CD4-positive, alpha-beta memory T cell (primary cell): ENCODE data around the gene IRS2. TPM values are rescaled to one million over a fixed set of nuclear protein-coding genes. Genes with fewer than 3 reads are reported as not detected.

Source experiments
- CTCF ChIA-PET: fragments of 350-600 bp; sonication (Branson Sonifier 250); formaldehyde crosslinking; loops from one replicate; lab custom pipeline; 2021; ENCODE audit warnings: inconsistent platforms; ENCODE audit not compliant: partially characterized antibody; lab: Charles Lee
- POLR2A ChIA-PET: fragments of 350-600 bp; sonication (Branson Sonifier 250); formaldehyde crosslinking; loops from one replicate; lab custom pipeline; 2021; ENCODE audit not compliant: partially characterized antibody; lab: Charles Lee
- DNase-seq, 5 donors: peaks; one replicate each; pipeline versions ENCODE4 v3.0.0 to v3.0.0-alpha.2; 2020 to 2022; ENCODE audit warnings: mixed read lengths in 1 of 5
- H3K27ac ChIP-seq: one replicate; pipeline ENCODE4 v1.7.0; 2013; ENCODE audit warnings: low read depth, low read length
- H3K27me3 ChIP-seq: 2 replicates; pipeline ENCODE4 v1.7.0; 2013; ENCODE audit warnings: mild to moderate bottlenecking, low read length, moderate library complexity; ENCODE audit not compliant: insufficient read depth
- H3K36me3 ChIP-seq: 2 replicates; pipeline ENCODE4 v1.7.0; 2013; ENCODE audit warnings: mild to moderate bottlenecking, low read length, moderate library complexity; ENCODE audit not compliant: insufficient read depth
- H3K4me1 ChIP-seq: 2 replicates; pipeline ENCODE4 v1.7.0; 2013; ENCODE audit warnings: mild to moderate bottlenecking, low read length, moderate library complexity; ENCODE audit not compliant: insufficient read depth
- H3K4me3 ChIP-seq, 2 donors: one replicate each; pipeline ENCODE4 v1.7.0; 2013; ENCODE audit warnings: low read length in 2 of 2, mild to moderate bottlenecking in 1 of 2
- H3K9me3 ChIP-seq, 2 donors: one replicate each; pipeline ENCODE4 v1.7.0; 2013; ENCODE audit warnings: low read length in 2 of 2, control low read depth in 1 of 2; ENCODE audit not compliant: control insufficient read depth in 1 of 2
- H3K27ac Mint-ChIP-seq, 7 donors: one replicate each; pipeline ENCODE4 v1.8.0; 2020 to 2021; ENCODE audit warnings: mixed read lengths in 7 of 7, mild to moderate bottlenecking in 6 of 7, inconsistent platforms in 3 of 7, moderate library complexity in 3 of 7
- H3K27me3 Mint-ChIP-seq, 2 donors: one replicate each; pipeline ENCODE4 v1.8.0; 2020 to 2021; ENCODE audit warnings: mixed read lengths in 2 of 2
- H3K36me3 Mint-ChIP-seq, 2 donors: one replicate each; pipeline ENCODE4 v1.8.0; 2020 to 2021; ENCODE audit warnings: mixed read lengths in 2 of 2, inconsistent platforms in 1 of 2, mild to moderate bottlenecking in 1 of 2
- H3K4me1 Mint-ChIP-seq, 4 donors: one replicate each; pipeline ENCODE4 v1.8.0; 2020 to 2021; ENCODE audit warnings: mixed read lengths in 4 of 4, mild to moderate bottlenecking in 1 of 4
- H3K4me3 Mint-ChIP-seq, 8 donors: one replicate each; pipeline ENCODE4 v1.8.0; 2020 to 2021; ENCODE audit warnings: mixed read lengths in 8 of 8, mild to moderate bottlenecking in 7 of 8, moderate library complexity in 6 of 8, inconsistent platforms in 3 of 8
- H3K9me3 Mint-ChIP-seq, 8 donors: one replicate each; pipeline ENCODE4 v1.8.0; 2020 to 2021; ENCODE audit warnings: mixed read lengths in 8 of 8, mild to moderate bottlenecking in 5 of 8, inconsistent platforms in 3 of 8, moderate library complexity in 1 of 8
- intact Hi-C: fragments of 100-400 bp; cut with micrococcal nuclease; formaldehyde crosslinking; loops from one replicate; pipeline ENCODE4 v1.15.1; 2023
- polyA plus RNA-seq, 2 donors: library from polyadenylated mRNA; unstranded; fragments of 300-500 nt; fragmentation: Illumina TruSeq; gene quantifications; one replicate each; pipeline ENCODE4 v1.2.3, GENCODE V29; 2021
- total RNA-seq, 2 experiments: library from RNA; stranded (reverse); gene quantifications; one replicate each; pipeline ENCODE4 v1.2.3, GENCODE V29; 2021

IRS2 gene
- total and polyA plus RNA-seq, 4 experiments from 2014 or later = 1.3 to 21.4 (median 12.2) TPM

DNA sequence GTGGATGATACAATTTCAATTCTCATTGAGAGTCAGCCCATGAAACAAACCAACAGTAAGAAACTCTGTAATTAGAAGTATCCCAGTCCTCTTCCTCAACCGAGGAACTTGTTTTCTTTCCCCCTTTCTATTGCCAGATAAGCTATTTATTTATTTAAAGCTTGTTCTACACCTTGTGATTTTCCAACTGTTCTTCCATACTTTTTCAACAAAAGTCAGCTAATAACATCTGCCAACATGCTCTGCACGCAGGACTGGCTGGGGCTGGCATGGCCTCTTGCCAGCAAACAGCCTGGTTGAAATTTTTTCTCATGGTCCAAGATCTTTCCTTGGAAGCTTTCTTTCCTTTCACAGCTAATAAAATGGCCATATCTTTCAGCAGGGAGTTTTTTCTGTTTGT, 2.9 kb upstream of the IRS2 start:
- CTCF ChIA-PET = interaction anchor here (0.8 to 2.9 kb wide), 6 partner anchors 9 to 828 kb away, joined by 3 to 19 read pairs (median 10); no protein-coding TSS in a partner anchor

DNA sequence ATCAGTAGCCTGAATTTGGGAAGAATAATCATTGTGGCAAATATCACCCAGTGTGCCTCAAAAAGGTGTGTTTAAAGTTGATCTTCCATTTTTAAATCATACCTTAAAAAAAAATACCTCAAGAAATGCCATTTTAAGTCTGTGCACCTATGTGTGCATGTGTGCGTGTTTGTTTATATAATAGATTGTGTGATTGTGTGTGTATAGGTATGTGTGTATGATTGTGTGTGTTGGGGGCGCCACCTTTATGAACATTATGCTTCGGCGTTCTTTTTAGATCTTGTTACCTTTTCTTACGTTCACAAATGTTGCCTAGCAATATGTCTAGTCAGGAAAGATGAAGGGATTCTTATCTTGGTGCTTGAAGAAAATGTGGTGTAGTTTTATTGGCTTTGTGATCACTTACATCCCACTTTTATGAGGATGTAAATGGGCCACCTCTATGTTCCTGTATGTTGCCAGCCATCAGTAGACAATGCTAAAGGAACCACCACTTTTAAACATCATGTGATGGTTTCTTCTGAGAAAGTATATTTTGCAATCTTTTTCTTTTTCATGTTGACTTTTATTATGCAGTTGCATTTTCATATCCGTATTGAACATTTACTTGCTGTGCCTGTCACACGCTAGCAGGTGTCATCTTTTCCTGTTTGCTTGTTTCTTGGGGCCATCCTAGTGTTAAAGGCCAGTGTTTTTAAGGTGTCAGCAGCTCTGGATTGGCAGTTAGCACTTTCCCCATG, 2.2 kb upstream of the IRS2 start:
- no peak overlapping the region for H3K4me3 ChIP-seq
- Mint-ChIP-seq H3K27ac (peak overlapping the region; percentile 14 to 75 (median 49)), H3K9me3 (no peaks in the 10 kb centered on the region), H3K36me3 (peaks cover 0 to 2% of the 10 kb centered on the region in 2 donors), H3K4me1 (peaks cover 11 to 28% (median 18%) of the 10 kb centered on the region in 4 donors), H3K4me3 (peak overlapping the region; percentile 5 to 72 (median 42)), H3K27me3 (peaks cover 3 to 4% of the 10 kb centered on the region in 2 donors)
- peaks cover 17% of the 10 kb centered on the region for H3K4me1 ChIP-seq
- intact Hi-C loops = loop anchor here (5.0 kb wide), 1 partner anchor 1129 kb away; the partner anchor contains the start of gene ANKRD10
- H3K36me3 ChIP-seq = no peaks in the 10 kb centered on the region
- DNase-seq = no peak
- no peak overlapping the region for H3K27ac ChIP-seq
- ChIA-PET CTCF (interaction anchor here (1.4 to 2.9 kb wide), 3 partner anchors 8 to 178 kb away, joined by 3 to 17 read pairs (median 17); no protein-coding TSS in a partner anchor), POLR2A (interaction anchor here (2.9 kb wide), 1 partner anchor 8 kb away, joined by 15 read pairs; no protein-coding TSS in a partner anchor)
- H3K27me3 ChIP-seq = no peaks in the 10 kb centered on the region
- no peaks in the 10 kb centered on the region for H3K9me3 ChIP-seq

More for the DNA sequence above, 2.9 kb upstream of the IRS2 start:
- H3K27me3 Mint-ChIP-seq = peaks cover 4 to 8% of the 10 kb centered on the region in 2 donors
- Histone ChIP-seq H3K4me1 (peaks cover 17% of the 10 kb centered on the region), H3K36me3 (no peaks in the 10 kb centered on the region), H3K9me3 (no peaks in the 10 kb centered on the region), H3K27me3 (no peaks in the 10 kb centered on the region), H3K4me3 (no peak overlapping the region), H3K27ac (no peak overlapping the region)
- peaks cover 0 to 2% of the 10 kb centered on the region in 2 donors for H3K36me3 Mint-ChIP-seq
- peak overlapping the region in 5 of 7 donors; percentile 14 to 75 (median 60) for H3K27ac Mint-ChIP-seq
- POLR2A ChIA-PET = interaction anchor here (2.9 kb wide), 1 partner anchor 9 kb away, joined by 15 read pairs; no protein-coding TSS in a partner anchor
- H3K4me3 Mint-ChIP-seq = peak overlapping the region in 1 of 8 donors; percentile 66
- no peak for DNase-seq
- H3K9me3 Mint-ChIP-seq = no peaks in the 10 kb centered on the region
- H3K4me1 Mint-ChIP-seq = peaks cover 11 to 28% (median 18%) of the 10 kb centered on the region in 4 donors
- intact Hi-C loops = loop anchor here (5.0 kb wide), 1 partner anchor 1128 kb away; the partner anchor contains the start of gene ANKRD10

- intact Hi-C loops = loop anchor here (2.0 to 5.0 kb wide), 3 partner anchors 927 to 1569 kb away; partner anchors contain the start of genes ABHD13 and ANKRD10
- Histone ChIP-seq H3K9me3 (no peaks in the 10 kb centered on the region), H3K27ac (peak overlapping the region; percentile 37), H3K27me3 (no peaks in the 10 kb centered on the region), H3K4me3 (peak overlapping the region; percentile 36 to 51), H3K4me1 (peaks cover 17% of the 10 kb centered on the region), H3K36me3 (no peaks in the 10 kb centered on the region)
- POLR2A ChIA-PET = interaction anchor here (1.0 kb wide), 1 partner anchor 872 kb away, joined by 3 read pairs; no protein-coding TSS in a partner anchor
- CTCF ChIA-PET = no interaction called here
- Mint-ChIP-seq H3K4me3 (peak overlapping the region; percentile 72 to 87 (median 80)), H3K9me3 (peaks cover 0 to 1% (median 0%) of the 10 kb centered on the region in 8 donors), H3K36me3 (peaks cover 0 to 3% of the 10 kb centered on the region in 2 donors), H3K27me3 (peaks cover 3% of the 10 kb centered on the region in 2 donors), H3K27ac (peak overlapping the region in 6 of 7 donors; percentile 14 to 88 (median 64)), H3K4me1 (peaks cover 11 to 28% (median 18%) of the 10 kb centered on the region in 4 donors)
- DNase-seq = peak in 3 of 5 donors; percentile 24 to 55 (median 34)
Measured at GRCh38 chr13:109787135-109787954, 962 bp upstream of the IRS2 start.

DNA sequence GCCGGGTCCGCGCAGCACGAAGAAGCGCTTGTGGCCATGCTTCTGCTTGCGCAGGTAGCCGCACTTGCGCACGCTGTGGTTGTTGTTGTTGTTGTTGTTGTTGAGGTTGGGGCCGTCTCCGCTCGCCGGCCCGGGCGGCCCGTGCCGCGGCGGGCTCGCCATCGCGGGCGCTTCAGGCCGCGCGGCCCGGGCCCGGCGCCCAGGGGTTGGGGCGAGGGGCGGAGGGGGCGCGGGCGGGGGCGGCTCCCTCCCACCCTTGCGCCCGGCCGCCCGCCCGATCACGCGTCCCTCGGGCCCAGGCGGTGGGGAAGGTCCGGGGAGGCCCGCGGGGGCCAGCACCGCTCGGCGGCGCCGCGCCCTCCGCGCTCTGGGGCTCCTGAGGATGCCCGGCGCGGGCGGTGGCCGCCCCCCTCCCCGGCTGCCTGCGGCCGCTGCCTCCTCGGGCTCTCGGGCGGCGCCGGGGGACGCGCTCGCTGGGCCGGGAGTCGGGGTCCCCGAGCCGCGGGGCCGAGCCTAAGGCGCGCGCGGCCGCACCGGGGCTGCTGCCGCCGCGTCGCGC, 412 bp downstream of the IRS2 start:
- Histone ChIP-seq H3K27me3 (no peaks in the 10 kb centered on the region), H3K9me3 (no peaks in the 10 kb centered on the region), H3K27ac (no peak overlapping the region), H3K36me3 (no peaks in the 10 kb centered on the region), H3K4me3 (peak overlapping the region in 1 of 2 donors; percentile 62), H3K4me1 (peaks cover 24% of the 10 kb centered on the region)
- peak in 1 of 5 donors; percentile 64 for DNase-seq
- CTCF ChIA-PET = interaction anchor here (0.9 to 1.3 kb wide), 3 partner anchors 176 to 824 kb away, joined by 3 to 10 read pairs (median 3); no protein-coding TSS in a partner anchor
- intact Hi-C loops = loop anchor here (1.0 to 5.0 kb wide), 5 partner anchors 8 to 1567 kb away; partner anchors contain the start of genes ABHD13 and ANKRD10
- H3K9me3 Mint-ChIP-seq = peaks cover 0 to 1% (median 0%) of the 10 kb centered on the region in 8 donors
- no peaks in the 10 kb centered on the region for H3K27me3 Mint-ChIP-seq
- H3K36me3 Mint-ChIP-seq = peaks cover 4 to 10% of the 10 kb centered on the region in 2 donors
- POLR2A ChIA-PET = interaction anchor here (0.7 to 1.3 kb wide), 2 partner anchors 9 to 54 kb away, joined by 3 read pairs; no protein-coding TSS in a partner anchor
- peaks cover 7 to 30% (median 19%) of the 10 kb centered on the region in 4 donors for H3K4me1 Mint-ChIP-seq
- peak overlapping the region in 5 of 7 donors; percentile 25 to 88 (median 75) for H3K27ac Mint-ChIP-seq
- peak overlapping the region; percentile 64 to 82 (median 74) for H3K4me3 Mint-ChIP-seq

DNA sequence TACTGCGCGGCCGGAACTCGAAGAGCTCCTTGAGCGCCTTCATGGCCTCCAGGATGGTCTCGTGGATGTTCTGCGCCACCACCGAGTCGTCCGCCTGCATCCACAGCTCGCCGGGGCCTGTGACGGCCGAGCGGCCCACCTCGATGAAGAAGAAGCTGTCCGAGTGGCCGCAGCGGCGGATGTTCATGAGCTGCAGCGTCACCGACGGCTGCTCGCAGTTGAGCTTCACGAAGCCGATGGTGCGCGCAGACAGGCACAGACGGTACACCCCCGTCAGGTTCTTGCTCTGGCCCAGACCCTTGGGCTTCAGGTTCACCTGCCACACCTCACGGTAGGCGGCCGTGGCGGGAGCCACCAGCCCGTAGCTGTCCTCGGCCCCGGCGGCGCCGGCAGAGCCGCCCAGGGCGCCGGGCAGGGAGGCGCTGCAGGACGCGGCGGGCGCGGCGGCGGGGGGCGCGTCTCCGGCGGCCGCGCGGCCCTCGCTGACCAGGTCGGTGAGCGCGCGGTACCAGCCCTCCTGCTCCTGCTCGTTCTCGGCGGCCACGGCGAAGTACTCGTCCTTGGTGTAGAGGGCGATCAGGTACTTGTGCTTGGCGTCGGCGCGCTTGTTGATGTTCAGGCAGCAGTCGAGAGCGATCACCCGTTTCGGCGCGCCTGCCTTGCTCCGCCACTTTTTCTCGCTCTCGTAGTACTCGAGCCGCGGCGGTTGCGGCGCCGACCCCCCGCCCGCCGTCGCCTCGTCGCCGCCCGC, 1.1 kb downstream of the IRS2 start:
- DNase-seq = peak; percentile 51 to 70 (median 63)
- no peak overlapping the region for H3K27ac ChIP-seq
- intact Hi-C loops = loop anchor here (2.0 to 5.0 kb wide), 2 partner anchors 871 to 1132 kb away; partner anchors contain the start of gene ANKRD10
- H3K4me1 ChIP-seq = peaks cover 29% of the 10 kb centered on the region
- Mint-ChIP-seq H3K27me3 (no peaks in the 10 kb centered on the region), H3K27ac (peak overlapping the region; percentile 25 to 88 (median 75)), H3K9me3 (peaks cover 0 to 1% (median 0%) of the 10 kb centered on the region in 8 donors), H3K4me1 (peaks cover 12 to 33% (median 22%) of the 10 kb centered on the region in 4 donors), H3K36me3 (peaks cover 4 to 15% of the 10 kb centered on the region in 2 donors), H3K4me3 (peak overlapping the region; percentile 74 to 83 (median 78))
- no peaks in the 10 kb centered on the region for H3K27me3 ChIP-seq
- peak overlapping the region; percentile 47 to 62 for H3K4me3 ChIP-seq
- CTCF ChIA-PET = interaction anchor here (0.8 to 1.3 kb wide), 11 partner anchors 9 to 823 kb away, joined by 3 to 10 read pairs (median 3); no protein-coding TSS in a partner anchor
- H3K36me3 ChIP-seq = no peaks in the 10 kb centered on the region
- H3K9me3 ChIP-seq = no peaks in the 10 kb centered on the region
- POLR2A ChIA-PET = interaction anchor here (0.7 to 1.3 kb wide), 4 partner anchors 10 to 1572 kb away, joined by 3 to 5 read pairs (median 3); no protein-coding TSS in a partner anchor
